T-cell (primary cell): ENCODE measurements around the gene DLG4. TPM values are rescaled to one million over a fixed set of nuclear protein-coding genes. Genes with fewer than 3 reads are reported as not detected.
A peak's percentile ranks its signal among the peaks of the same experiment; 100 is the strongest.

Experiments used
- ATAC-seq, 4 experiments: fragments of 200-7000 bp in 3 of 4; fragments of 150-1000 bp in 1 of 4; cut with Tn5 transposase; replicated peaks in 1 of 4; 1 replicate in 3 of 4; 2 replicates in 1 of 4; pipeline ENCODE4 v1.10.0; 2021; ENCODE audit warnings: moderate library complexity in 3 of 4, mild to moderate bottlenecking in 2 of 4, moderate number of reproducible peaks in 1 of 4
- CTCF ChIA-PET, 2 donors: fragments of 300-600 bp; sonication (Branson Sonifier 250); formaldehyde crosslinking; loops; one replicate each; lab custom pipeline; 2022; ENCODE audit warnings: antibody characterized with exemption in 2 of 2; lab: Charles Lee
- POLR2A ChIA-PET, 2 donors: fragments of 300-600 bp; sonication (Branson Sonifier 250); formaldehyde crosslinking; loops; one replicate each; lab custom pipeline; 2022; ENCODE audit warnings: antibody characterized with exemption in 2 of 2; lab: Charles Lee
- DNase-seq, 35 experiments: peaks; one replicate each; pipeline versions ENCODE4 v3.0.0 to v3.0.0-alpha.2; 2013 to 2023
- H3K27ac ChIP-seq: one replicate; pipeline ENCODE4 v1.5.1; 2013; ENCODE audit warnings: low read length
- H3K27me3 ChIP-seq, 2 experiments: replicated peaks in 1 of 2; 1 replicate in 1 of 2; 2 replicates in 1 of 2; pipeline versions ENCODE4 v1.6.1 to v1.7.0; 2013; ENCODE audit warnings: low read length in 1 of 2, mixed read lengths in 1 of 2; ENCODE audit not compliant: control insufficient read depth in 2 of 2, insufficient read depth in 2 of 2; ENCODE audit errors: extremely low read depth in 1 of 2
- H3K36me3 ChIP-seq, 2 donors: 1 replicate in 1 of 2; 2 replicates in 1 of 2; pipeline versions ENCODE4 v1.6.1 to v1.7.0; 2013; ENCODE audit warnings: low read length in 1 of 2; ENCODE audit not compliant: control insufficient read depth in 2 of 2, insufficient read depth in 1 of 2; ENCODE audit errors: extremely low read depth in 1 of 2
- H3K4me1 ChIP-seq, 2 experiments: 1 replicate in 1 of 2; 2 replicates in 1 of 2; pipeline versions ENCODE4 v1.6.1 to v1.7.0; 2013; ENCODE audit warnings: low read length in 2 of 2, mixed read lengths in 1 of 2; ENCODE audit not compliant: insufficient read depth in 2 of 2, control insufficient read depth in 1 of 2; ENCODE audit errors: extremely low read depth in 1 of 2
- H3K4me3 ChIP-seq, 2 donors: 1 replicate in 1 of 2; 2 replicates in 1 of 2; pipeline versions ENCODE4 v1.5.1 to v1.7.0; 2013; ENCODE audit warnings: mild to moderate bottlenecking in 2 of 2, low read length in 1 of 2, moderate library complexity in 1 of 2; ENCODE audit not compliant: control insufficient read depth in 1 of 2; ENCODE audit errors: extremely low read depth in 1 of 2
- H3K9me3 ChIP-seq: 2 replicates; pipeline ENCODE4 v1.7.0; 2013
- H3K27ac Mint-ChIP-seq, 2 donors: one replicate each; pipeline ENCODE4 v1.8.0; 2020 to 2021; ENCODE audit warnings: mild to moderate bottlenecking in 2 of 2, mixed read lengths in 2 of 2
- H3K27me3 Mint-ChIP-seq, 2 donors: one replicate each; pipeline ENCODE4 v1.8.0; 2021 to 2022; ENCODE audit warnings: mixed read lengths in 2 of 2
- H3K36me3 Mint-ChIP-seq: one replicate; pipeline ENCODE4 v1.8.0; 2021; ENCODE audit warnings: mixed read lengths
- H3K4me1 Mint-ChIP-seq, 3 donors: one replicate each; pipeline ENCODE4 v1.8.0; 2020 to 2022; ENCODE audit warnings: mixed read lengths in 3 of 3, mild to moderate bottlenecking in 1 of 3
- H3K4me3 Mint-ChIP-seq, 3 donors: one replicate each; pipeline ENCODE4 v1.8.0; 2020 to 2022; ENCODE audit warnings: mild to moderate bottlenecking in 3 of 3, mixed read lengths in 3 of 3, moderate library complexity in 3 of 3
- H3K9me3 Mint-ChIP-seq, 3 donors: one replicate each; pipeline ENCODE4 v1.8.0; 2020 to 2022; ENCODE audit warnings: mixed read lengths in 3 of 3
- WGBS: methylation state at CpG from one replicate; pipeline ENCODE4 v1.1.5; 2013; ENCODE audit warnings: missing lambda C conversion rate; ENCODE audit not compliant: insufficient coverage; 5-methylcytosine and 5-hydroxymethylcytosine counted together
- total RNA-seq, 35 experiments: library from RNA in 6 of 35; stranded (reverse) in 6 of 35; fragments of 120-200 nt in 1 of 35; gene quantifications; one replicate each; pipeline versions ENCODE4 v1.2.1 to v1.2.4 and lab custom pipeline; 2013 to 2026

DLG4 gene
- total RNA-seq, 5 donors from 2014 or later (not counting 1 experiment from before 2014, with no cell fraction given) = 8.1 to 13.6 (median 9.3) TPM

- no peak overlapping the region for H3K4me3 ChIP-seq
- peak overlapping the region; percentile 55 to 92 for H3K27ac Mint-ChIP-seq
- H3K4me1 ChIP-seq = peaks cover 18 to 62% of the 10 kb centered on the region in 2 experiments
- no peak overlapping the region for H3K27ac ChIP-seq
- H3K9me3 Mint-ChIP-seq = no peaks in the 10 kb centered on the region
- DNase-seq (no peak), ATAC-seq (no peak)
- peaks cover 0 to 30% of the 10 kb centered on the region in 2 donors for H3K36me3 ChIP-seq
- ChIA-PET CTCF (no interaction called here), POLR2A (no interaction called here)
- H3K4me1 Mint-ChIP-seq = peaks cover 62 to 68% (median 64%) of the 10 kb centered on the region in 3 donors
- H3K36me3 Mint-ChIP-seq = peaks cover 25% of the 10 kb centered on the region
- H3K27me3 ChIP-seq = no peaks in the 10 kb centered on the region
- H3K9me3 ChIP-seq = no peaks in the 10 kb centered on the region
- WGBS = 81% methylated on average over 9 of the region's 22 CpGs
- H3K27me3 Mint-ChIP-seq = no peaks in the 10 kb centered on the region
- H3K4me3 Mint-ChIP-seq = peak overlapping the region; percentile 36 to 99 (median 91)
Observed at GRCh38 chr17:7235693-7236665, 16.3 kb upstream of the DLG4 start.

- peaks cover 26% of the 10 kb centered on the region for H3K36me3 Mint-ChIP-seq
- CTCF ChIA-PET = interaction anchor here (0.6 to 1.5 kb wide), 2 partner anchors 15 to 101 kb away, joined by 3 to 7 read pairs; partner anchors contain the start of genes ACADVL (in 1 of the 2) and DLG4 (in 1 of the 2)
Observed at GRCh38 chr17:7234083-7234951, 14.7 kb upstream of the DLG4 start, which contains the start of gene DVL2. TSS of gene DVL2 (minus strand) at chr17:7234517. CDS start at chr17:7234262, 255 bp downstream.

GRCh38 chr17:7233701-7234082, 14.1 kb upstream of the DLG4 start:
- Mint-ChIP-seq H3K27ac (peak overlapping the region; percentile 90 to 92), H3K9me3 (no peaks in the 10 kb centered on the region), H3K4me1 (peaks cover 51 to 57% (median 54%) of the 10 kb centered on the region in 3 donors), H3K4me3 (peak overlapping the region; percentile 89 to 99 (median 91)), H3K36me3 (peaks cover 29% of the 10 kb centered on the region), H3K27me3 (no peaks in the 10 kb centered on the region)
- DNase-seq (no peak), ATAC-seq (no peak)
- Histone ChIP-seq H3K9me3 (no peaks in the 10 kb centered on the region), H3K27ac (peak overlapping the region; percentile 35), H3K4me1 (peaks cover 11 to 48% of the 10 kb centered on the region in 2 experiments), H3K27me3 (no peaks in the 10 kb centered on the region), H3K4me3 (peak overlapping the region; percentile 55 to 67), H3K36me3 (peaks cover 8 to 41% of the 10 kb centered on the region in 2 donors)
- ChIA-PET POLR2A (interaction anchor here (0.6 to 0.7 kb wide), 3 partner anchors 9 to 920 kb away, joined by 3 read pairs; partner anchors contain the start of gene GABARAP (in 1 of the 2)), CTCF (no interaction called here)
- 7% methylated on average over 9 of the region's 9 CpGs for WGBS

More at GRCh38 chr17:7234083-7234951, 14.7 kb upstream of the DLG4 start, which contains the start of gene DVL2:
- Histone ChIP-seq H3K4me1 (peaks cover 11 to 48% of the 10 kb centered on the region in 2 experiments), H3K27ac (peak within 1 kb of the TSS; percentile 35), H3K36me3 (peaks cover 3 to 34% of the 10 kb centered on the region in 2 donors), H3K27me3 (no peaks in the 10 kb centered on the region), H3K9me3 (no peaks in the 10 kb centered on the region), H3K4me3 (peak within 1 kb of the TSS; percentile 55 to 67)
- DNase-seq = peak; percentile 81 to 97 (median 93)
- POLR2A ChIA-PET = interaction anchor here (0.6 to 0.7 kb wide), 4 partner anchors 8 to 920 kb away, joined by 3 to 10 read pairs (median 3); partner anchors contain the start of gene GABARAP (in 1 of the 2)
- Mint-ChIP-seq H3K4me3 (peak within 1 kb of the TSS; percentile 89 to 99 (median 91)), H3K27ac (peak within 1 kb of the TSS; percentile 90 to 92), H3K4me1 (peaks cover 51 to 57% (median 54%) of the 10 kb centered on the region in 3 donors), H3K9me3 (no peaks in the 10 kb centered on the region), H3K27me3 (no peaks in the 10 kb centered on the region)
- under 1% methylated on average over 63 of the region's 72 CpGs for WGBS
- peak; percentile 54 to 68 (median 58) for ATAC-seq

- H3K36me3 ChIP-seq = peaks cover 12 to 55% of the 10 kb centered on the region in 2 donors
- POLR2A ChIA-PET = interaction anchor here in 1 of 2 donors (0.6 kb wide), 1 partner anchor 23 kb away, joined by 5 read pairs; no protein-coding TSS in a partner anchor
- H3K9me3 Mint-ChIP-seq = no peaks in the 10 kb centered on the region
- no peaks in the 10 kb centered on the region for H3K27me3 ChIP-seq
- WGBS = 96% methylated on average over 3 of the region's 5 CpGs
- CTCF ChIA-PET = interaction anchor here in 1 of 2 donors (1.4 kb wide), 1 partner anchor 11 kb away, joined by 3 read pairs; no protein-coding TSS in a partner anchor
- no peak overlapping the region for H3K27ac ChIP-seq
- no peaks in the 10 kb centered on the region for H3K9me3 ChIP-seq
- H3K4me3 Mint-ChIP-seq = peak overlapping the region; percentile 17 to 99 (median 50)
- peaks cover 49 to 52% (median 50%) of the 10 kb centered on the region in 3 donors for H3K4me1 Mint-ChIP-seq
- H3K4me3 ChIP-seq = no peak overlapping the region
- ATAC-seq (no peak), DNase-seq (no peak)
- H3K36me3 Mint-ChIP-seq = peaks cover 33% of the 10 kb centered on the region
- H3K27me3 Mint-ChIP-seq = no peaks in the 10 kb centered on the region
- no peak overlapping the region for H3K27ac Mint-ChIP-seq
- H3K4me1 ChIP-seq = peaks cover 11 to 42% of the 10 kb centered on the region in 2 experiments
Observed at GRCh38 chr17:7232114-7232513, 12.5 kb upstream of the DLG4 start.

- H3K27me3 ChIP-seq = no peaks in the 10 kb centered on the region
- ChIA-PET POLR2A (no interaction called here), CTCF (no interaction called here)
- H3K36me3 Mint-ChIP-seq = peaks cover 25% of the 10 kb centered on the region
- WGBS = 100% methylated on average over 5 of the region's 19 CpGs
- no peaks in the 10 kb centered on the region for H3K9me3 Mint-ChIP-seq
- ATAC-seq (no peak), DNase-seq (no peak)
- no peak overlapping the region for H3K27ac ChIP-seq
- H3K27me3 Mint-ChIP-seq = no peaks in the 10 kb centered on the region
- H3K4me1 Mint-ChIP-seq = peaks cover 27 to 29% (median 27%) of the 10 kb centered on the region in 3 donors
- no peak overlapping the region for H3K27ac Mint-ChIP-seq
- H3K4me3 ChIP-seq = no peak overlapping the region
- peaks cover 12 to 59% of the 10 kb centered on the region in 2 donors for H3K36me3 ChIP-seq
- peaks cover 3 to 16% of the 10 kb centered on the region in 2 experiments for H3K4me1 ChIP-seq
- H3K4me3 Mint-ChIP-seq = no peak overlapping the region
- no peaks in the 10 kb centered on the region for H3K9me3 ChIP-seq
Observed at GRCh38 chr17:7229504-7229903, 9.9 kb upstream of the DLG4 start.
